HUES48 (cell line): ENCODE data around the gene FUT8.
A peak's percentile ranks its signal among the peaks of the same experiment; 100 is the strongest.

Experiments used
- H3K27ac ChIP-seq: one replicate; pipeline ENCODE4 v1.7.0; 2013; ENCODE audit warnings: low read depth, low read length, inconsistent platforms
- H3K27me3 ChIP-seq: 2 replicates; pipeline ENCODE4 v1.6.1; 2013; ENCODE audit warnings: mild to moderate bottlenecking, low read length; ENCODE audit not compliant: control insufficient read depth, insufficient read depth
- H3K36me3 ChIP-seq: 2 replicates; pipeline ENCODE4 v1.6.1; 2013; ENCODE audit warnings: low read length; ENCODE audit not compliant: control insufficient read depth, insufficient read depth
- H3K4me1 ChIP-seq: 2 replicates; pipeline ENCODE4 v1.6.1; 2013; ENCODE audit warnings: mild to moderate bottlenecking, low read length; ENCODE audit not compliant: control insufficient read depth, insufficient read depth
- H3K4me3 ChIP-seq: 2 replicates; pipeline ENCODE4 v1.5.1; 2013; ENCODE audit warnings: mild to moderate bottlenecking, low read depth, low read length
- H3K9ac ChIP-seq: 2 replicates; pipeline ENCODE4 v1.6.1; 2013; ENCODE audit warnings: mild to moderate bottlenecking, low read depth, low read length, moderate library complexity
- H3K9me3 ChIP-seq: 2 replicates; pipeline ENCODE4 v1.6.1; 2013; ENCODE audit warnings: low read length; ENCODE audit not compliant: control insufficient read depth, insufficient read depth

Gene FUT8

DNA sequence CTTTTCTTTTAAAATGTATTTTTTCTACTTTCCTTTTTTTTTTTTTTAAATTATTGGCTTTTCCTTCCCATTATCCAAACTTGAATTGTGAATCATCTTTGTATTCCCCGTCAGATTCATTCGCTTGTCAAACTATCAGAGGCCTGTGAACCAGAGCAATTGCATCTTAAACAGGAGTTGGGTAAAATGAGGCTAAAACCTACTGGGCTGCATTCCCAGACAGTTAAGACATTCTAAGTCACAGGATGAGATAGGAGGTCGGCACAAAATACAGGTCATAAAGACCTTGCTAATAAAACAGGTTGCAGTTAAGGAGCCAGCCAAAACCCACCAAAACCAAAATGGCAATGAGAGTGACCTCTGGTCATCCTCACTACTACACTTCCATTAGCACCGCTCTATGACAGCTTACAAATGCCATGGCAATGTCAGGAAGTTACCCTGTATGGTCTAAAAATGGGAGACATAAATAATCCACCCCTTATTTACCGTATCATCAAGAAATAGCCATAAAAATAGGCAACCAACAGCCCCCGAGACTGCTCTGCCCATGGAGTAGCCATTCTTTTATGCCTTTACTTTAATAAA is 19.9 kb downstream of the FUT8 start:
- no peak overlapping the region for H3K27ac ChIP-seq

GRCh38 chr14:65433157-65433556 is 20.6 kb downstream of the FUT8 start:
- no peak overlapping the region for H3K9ac ChIP-seq
- H3K27ac ChIP-seq, result no peak overlapping the region
- peaks cover 43% of the 10 kb centered on the region for H3K4me1 ChIP-seq
- H3K4me3 ChIP-seq, result no peak overlapping the region
- H3K27me3 ChIP-seq, result no peaks in the 10 kb centered on the region
- H3K36me3 ChIP-seq, result 0 out of 2 replicates have a peak, but pooled peaks cover 3% of the 10 kb centered on the region
- peaks cover 8% of the 10 kb centered on the region; the same call in 1 of the 2 replicates for H3K9me3 ChIP-seq

More for the DNA sequence above, 19.9 kb downstream of the FUT8 start:
- Histone ChIP-seq H3K4me1 (peaks cover 40% of the 10 kb centered on the region), H3K27me3 (no peaks in the 10 kb centered on the region), H3K36me3 (0 out of 2 replicates have a peak, but pooled peaks cover 3% of the 10 kb centered on the region), H3K9ac (no peak overlapping the region), H3K4me3 (no peak overlapping the region), H3K9me3 (peaks cover 8% of the 10 kb centered on the region; the same call in 1 of the 2 replicates)

GRCh38 chr14:65433646-65434045 is 21.1 kb downstream of the FUT8 start:
- Histone ChIP-seq H3K36me3 (0 out of 2 replicates have a peak, but pooled peaks cover 3% of the 10 kb centered on the region), H3K4me3 (no peak overlapping the region), H3K27ac (peak overlapping the region; percentile 51), H3K27me3 (no peaks in the 10 kb centered on the region), H3K9me3 (peaks cover 8% of the 10 kb centered on the region; the same call in 1 of the 2 replicates), H3K4me1 (peaks cover 43% of the 10 kb centered on the region), H3K9ac (no peak overlapping the region)

DNA sequence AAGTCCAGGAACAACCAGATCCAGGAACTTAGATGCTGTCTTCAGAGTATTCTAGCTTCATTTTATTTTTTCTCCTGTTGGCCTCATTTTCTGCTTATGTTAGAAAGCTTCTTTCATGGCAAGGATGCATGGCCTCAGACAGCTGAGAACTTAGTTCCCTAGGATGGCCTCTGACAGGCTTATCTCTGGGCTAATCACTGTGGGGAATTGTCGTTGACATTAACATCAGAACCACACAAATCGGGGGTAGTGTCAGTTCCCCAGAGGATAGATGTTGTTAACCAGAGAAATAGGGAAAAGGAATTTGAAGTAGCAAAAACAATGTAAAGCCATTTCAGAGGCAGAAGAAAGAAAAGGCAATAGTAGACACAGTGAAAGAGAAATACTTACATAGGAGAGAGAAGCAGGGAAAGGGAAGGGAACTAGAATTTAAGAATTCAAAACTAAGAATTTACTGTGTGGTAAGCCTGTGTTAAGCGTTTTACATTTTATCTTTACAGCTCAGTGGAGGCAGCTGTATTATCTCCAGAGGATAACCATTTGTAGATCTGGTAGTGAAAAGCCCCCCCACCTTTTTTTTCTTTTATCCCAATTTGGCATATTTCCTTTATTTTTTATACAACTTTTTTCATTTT is 21.8 kb downstream of the FUT8 start:
- no peaks in the 10 kb centered on the region for H3K27me3 ChIP-seq
- peaks cover 43% of the 10 kb centered on the region for H3K4me1 ChIP-seq
- 0 out of 2 replicates have a peak, but pooled peaks cover 3% of the 10 kb centered on the region for H3K36me3 ChIP-seq
- H3K9me3 ChIP-seq, result peaks cover 8% of the 10 kb centered on the region; the same call in 1 of the 2 replicates
- peak overlapping the region; percentile 51 for H3K27ac ChIP-seq
- no peak overlapping the region for H3K9ac ChIP-seq
- H3K4me3 ChIP-seq, result no peak overlapping the region

GRCh38 chr14:65438266-65438933 is 25.9 kb downstream of the FUT8 start:
- Histone ChIP-seq H3K36me3 (0 out of 2 replicates have a peak, but pooled peaks cover 3% of the 10 kb centered on the region), H3K9me3 (peaks cover 8% of the 10 kb centered on the region; the same call in 1 of the 2 replicates), H3K4me3 (no peak overlapping the region), H3K9ac (no peak overlapping the region), H3K27me3 (no peaks in the 10 kb centered on the region), H3K27ac (no peak overlapping the region), H3K4me1 (peaks cover 25% of the 10 kb centered on the region)

DNA sequence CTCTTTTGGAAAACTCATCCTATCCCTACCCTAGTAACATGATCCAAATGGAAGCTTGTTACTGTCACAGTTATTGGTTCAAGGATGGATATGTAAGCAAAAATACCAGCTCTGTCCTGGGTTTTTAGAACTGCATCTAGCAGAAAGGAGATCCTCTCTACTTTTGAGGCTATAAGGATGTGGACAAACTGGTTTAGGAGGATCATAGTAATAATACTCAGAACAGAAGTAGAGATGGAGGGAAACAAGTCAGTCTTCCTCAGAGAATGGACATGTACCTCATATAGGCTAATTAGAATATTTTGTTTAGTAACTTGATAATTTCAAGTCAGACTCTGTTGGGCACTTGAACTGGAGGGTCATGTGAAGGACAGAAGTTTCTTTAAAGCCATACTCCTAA is 26.6 kb downstream of the FUT8 start:
- no peak overlapping the region for H3K4me3 ChIP-seq
- no peak overlapping the region for H3K27ac ChIP-seq
- 0 out of 2 replicates have a peak, but pooled peaks cover 3% of the 10 kb centered on the region for H3K36me3 ChIP-seq
- no peaks in the 10 kb centered on the region for H3K27me3 ChIP-seq
- H3K9me3 ChIP-seq, result peaks cover 8% of the 10 kb centered on the region; the same call in 1 of the 2 replicates
- H3K4me1 ChIP-seq, result peaks cover 18% of the 10 kb centered on the region
- H3K9ac ChIP-seq, result no peak overlapping the region

- peaks cover 11% of the 10 kb centered on the region; the same call in 1 of the 2 replicates for H3K4me1 ChIP-seq
- no peak overlapping the region for H3K4me3 ChIP-seq
- no peak overlapping the region for H3K27ac ChIP-seq
- no peaks in the 10 kb centered on the region for H3K27me3 ChIP-seq
- H3K9ac ChIP-seq, result no peak overlapping the region
- 0 out of 2 replicates have a peak, but pooled peaks cover 3% of the 10 kb centered on the region for H3K36me3 ChIP-seq
- H3K9me3 ChIP-seq, result peaks cover 7% of the 10 kb centered on the region; the same call in 1 of the 2 replicates
Observed at GRCh38 chr14:65440230-65440629, 27.7 kb downstream of the FUT8 start.

DNA sequence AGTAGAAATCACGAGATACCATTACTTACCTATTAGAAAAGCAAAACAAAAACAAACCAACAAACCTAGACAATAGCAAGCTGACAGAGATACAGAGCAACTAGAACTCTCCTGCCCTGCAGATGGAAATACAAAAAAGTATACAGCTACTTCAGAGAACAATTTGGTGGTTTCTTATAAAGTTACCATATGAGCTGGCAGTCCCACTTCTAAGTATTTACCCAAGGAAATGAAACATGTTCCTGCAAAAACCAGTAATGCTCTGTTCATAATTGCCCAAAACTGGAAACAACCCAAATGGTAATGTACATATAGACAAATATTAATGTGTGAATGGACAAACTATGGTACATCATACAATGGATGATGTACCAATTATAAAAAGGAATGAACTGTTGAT is 31.7 kb downstream of the FUT8 start:
- Histone ChIP-seq H3K36me3 (no peaks in the 10 kb centered on the region), H3K4me3 (no peak overlapping the region), H3K27ac (no peak overlapping the region), H3K4me1 (peaks cover 8% of the 10 kb centered on the region), H3K9me3 (no peaks in the 10 kb centered on the region), H3K9ac (no peak overlapping the region), H3K27me3 (no peaks in the 10 kb centered on the region)

GRCh38 chr14:65446159-65446558 is 33.6 kb downstream of the FUT8 start:
- no peaks in the 10 kb centered on the region for H3K9me3 ChIP-seq
- H3K4me1 ChIP-seq, result peaks cover 11% of the 10 kb centered on the region
- no peaks in the 10 kb centered on the region for H3K27me3 ChIP-seq
- H3K27ac ChIP-seq, result no peak overlapping the region
- no peaks in the 10 kb centered on the region for H3K36me3 ChIP-seq
- no peak overlapping the region for H3K9ac ChIP-seq
- no peak overlapping the region for H3K4me3 ChIP-seq

- H3K27ac ChIP-seq, result no peak overlapping the region
- peaks cover 11% of the 10 kb centered on the region for H3K4me1 ChIP-seq
- H3K27me3 ChIP-seq, result no peaks in the 10 kb centered on the region
- H3K36me3 ChIP-seq, result no peaks in the 10 kb centered on the region
- no peak overlapping the region for H3K9ac ChIP-seq
- H3K4me3 ChIP-seq, result no peak overlapping the region
- no peaks in the 10 kb centered on the region for H3K9me3 ChIP-seq
Observed at GRCh38 chr14:65449647-65450046, 37.1 kb downstream of the FUT8 start.
